ENCODE data around the gene SLC38A3.

SLC38A3 gene

GRCh38 chr3:50217681-50218080, 12.6 kb downstream of the SLC38A3 start:
- TF ChIP-seq CTCF (IDR thresholded peaks at IDR 0.05), result no peak

GRCh38 chr3:50218448-50218847, 13.4 kb downstream of the SLC38A3 start:
- TF ChIP-seq CTCF (IDR thresholded peaks at IDR 0.05), result no peak

GRCh38 chr3:50219285-50219684, 14.2 kb downstream of the SLC38A3 start:
- TF ChIP-seq CTCF (IDR thresholded peaks at IDR 0.05), result no peak

GRCh38 chr3:50220109-50220508, 15.0 kb downstream of the SLC38A3 start:
- TF ChIP-seq CTCF (IDR thresholded peaks at IDR 0.05), result no peak

- TF ChIP-seq CTCF (IDR thresholded peaks at IDR 0.05), result no peak
Measured at GRCh38 chr3:50221051-50221410, 16.0 kb downstream of the SLC38A3 start.

GRCh38 chr3:50221411-50222168, 16.5 kb downstream of the SLC38A3 start:
- TF ChIP-seq CTCF (IDR thresholded peaks at IDR 0.05), result no peak

GRCh38 chr3:50222169-50222528, 17.1 kb downstream of the SLC38A3 start:
- TF ChIP-seq CTCF (IDR thresholded peaks at IDR 0.05), result no peak

- no peak for TF ChIP-seq CTCF (IDR thresholded peaks at IDR 0.05)
Measured at GRCh38 chr3:50224639-50225038, 19.6 kb downstream of the SLC38A3 start.

Data from LNCAP (cell line).